ENCODE measurements around the gene PUS1.
A peak's percentile ranks its signal among the peaks of the same experiment; 100 is the strongest.
"Not testable (repeated sequence)": the region's sequence is repeated elsewhere in the genome, so short reads cannot be mapped to it uniquely, and the experiment has no call there.

Gene PUS1

DNA sequence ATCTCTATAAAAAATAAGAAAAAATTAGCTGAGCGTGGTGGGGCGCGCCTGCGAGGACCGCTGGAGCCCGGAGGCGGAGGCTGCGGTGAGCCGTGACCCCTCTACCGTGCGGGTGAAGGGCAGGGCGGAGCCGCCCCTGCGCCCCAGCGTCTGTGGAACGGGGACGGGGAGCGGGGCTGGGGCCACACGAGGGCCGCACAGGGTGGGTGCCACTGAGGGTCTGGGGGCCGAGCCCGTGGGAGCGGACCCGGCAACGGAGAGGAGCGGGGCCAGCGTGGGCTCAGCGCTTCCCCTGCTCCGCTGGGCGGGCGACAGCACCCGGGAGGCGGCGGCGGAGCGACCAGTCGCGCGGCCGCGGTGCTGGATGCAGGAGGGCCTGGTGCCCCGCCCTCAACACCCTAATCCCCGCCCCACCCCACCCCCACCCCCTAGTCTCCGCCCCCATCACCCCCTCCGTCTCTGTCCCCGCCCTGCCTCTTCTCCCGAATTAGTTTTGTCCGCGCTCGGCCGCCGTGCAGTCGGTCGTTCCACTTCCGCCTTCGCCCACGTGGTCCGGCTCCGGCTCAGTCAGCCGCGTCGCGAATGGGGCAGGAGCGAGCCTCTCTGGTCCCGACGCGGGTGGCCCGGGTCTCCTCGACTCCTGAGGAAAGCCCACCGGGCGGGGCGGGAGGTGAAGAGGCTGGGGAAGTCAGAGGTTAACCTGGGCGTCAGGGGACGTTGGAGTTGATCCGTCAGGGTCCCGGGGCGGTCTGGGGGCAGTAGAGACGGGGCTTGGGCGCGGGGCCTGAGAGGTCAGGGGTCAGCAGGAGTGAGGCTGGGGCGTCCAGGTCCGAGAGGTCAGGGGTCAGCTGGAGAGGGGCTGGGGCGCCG is at the start of gene PUS1:
Gene PUS1, plus strand, starts transcription at position 566 of the 870 bp plus-strand sequence. CDS start 447 bp downstream, outside the sequence.
- TF ChIP-seq, protein P1, sequence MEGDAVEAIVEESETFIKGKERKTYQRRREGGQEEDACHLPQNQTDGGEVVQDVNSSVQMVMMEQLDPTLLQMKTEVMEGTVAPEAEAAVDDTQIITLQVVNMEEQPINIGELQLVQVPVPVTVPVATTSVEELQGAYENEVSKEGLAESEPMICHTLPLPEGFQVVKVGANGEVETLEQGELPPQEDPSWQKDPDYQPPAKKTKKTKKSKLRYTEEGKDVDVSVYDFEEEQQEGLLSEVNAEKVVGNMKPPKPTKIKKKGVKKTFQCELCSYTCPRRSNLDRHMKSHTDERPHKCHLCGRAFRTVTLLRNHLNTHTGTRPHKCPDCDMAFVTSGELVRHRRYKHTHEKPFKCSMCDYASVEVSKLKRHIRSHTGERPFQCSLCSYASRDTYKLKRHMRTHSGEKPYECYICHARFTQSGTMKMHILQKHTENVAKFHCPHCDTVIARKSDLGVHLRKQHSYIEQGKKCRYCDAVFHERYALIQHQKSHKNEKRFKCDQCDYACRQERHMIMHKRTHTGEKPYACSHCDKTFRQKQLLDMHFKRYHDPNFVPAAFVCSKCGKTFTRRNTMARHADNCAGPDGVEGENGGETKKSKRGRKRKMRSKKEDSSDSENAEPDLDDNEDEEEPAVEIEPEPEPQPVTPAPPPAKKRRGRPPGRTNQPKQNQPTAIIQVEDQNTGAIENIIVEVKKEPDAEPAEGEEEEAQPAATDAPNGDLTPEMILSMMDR (IDR thresholded peaks at IDR 0.05), result no peak
- no peaks in the 10 kb centered on the region for H3K36me3 ChIP-seq (ENCODE audit: control insufficient read depth, insufficient read depth, low read length)
- H3K4me1 ChIP-seq, result no peaks in the 10 kb centered on the region
- peak within 1 kb of the TSS; percentile 84 for H3K9ac ChIP-seq
- peak within 1 kb of the TSS; percentile 95 for H2AFZ ChIP-seq
- peak within 1 kb of the TSS; percentile 36 for H3K27ac ChIP-seq
- H3K27me3 ChIP-seq (ENCODE audit: control insufficient read depth, insufficient read depth, low read length), result no peaks in the 10 kb centered on the region
- peaks cover 2% of the 10 kb centered on the region for H3K79me2 ChIP-seq
- H3K4me2 ChIP-seq (ENCODE audit: low read length), result peak within 1 kb of the TSS; percentile 74
- H3K9me3 ChIP-seq (ENCODE audit: control insufficient read depth, low read length), result no peaks in the 10 kb centered on the region
- peak within 1 kb of the TSS; percentile 80 for H3K4me3 ChIP-seq (ENCODE audit: low read depth, low read length)

DNA sequence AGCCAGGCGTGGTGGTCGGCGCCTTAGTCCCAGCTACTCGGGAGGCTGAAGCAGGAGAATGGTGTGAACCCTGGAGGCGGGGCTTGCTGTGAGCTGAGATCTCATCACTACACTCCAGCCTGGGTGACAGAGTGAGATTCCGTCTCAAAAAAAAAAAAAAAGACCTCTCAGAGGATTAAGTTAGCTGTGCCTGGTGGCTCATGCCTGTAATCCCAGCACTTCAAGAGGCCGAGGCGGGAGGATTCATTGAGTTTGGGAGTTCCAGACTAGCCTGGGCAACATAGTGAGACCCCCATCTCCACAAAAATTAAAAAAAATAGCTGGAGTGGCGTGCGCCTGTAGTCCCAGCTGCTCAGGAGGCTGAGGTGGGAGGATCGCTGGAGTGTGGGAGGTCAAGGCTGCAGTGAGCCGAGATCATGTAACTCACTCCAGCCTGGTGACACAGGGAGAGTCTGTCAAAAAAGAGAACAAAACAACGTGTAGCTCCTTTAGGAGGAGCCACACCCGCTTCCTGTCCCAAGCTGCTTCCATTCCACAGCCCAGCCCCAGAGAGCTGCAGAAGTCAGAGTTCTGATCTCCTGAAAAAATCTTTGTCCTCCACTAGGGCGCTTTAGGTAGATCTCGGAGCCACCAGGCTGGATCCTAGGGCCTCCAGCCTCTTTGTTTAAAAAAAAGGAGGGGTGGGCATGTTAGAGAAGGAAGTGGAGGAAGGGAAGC is 46.1 kb upstream of the PUS1 start:
- no peaks in the 10 kb centered on the region for H3K4me1 ChIP-seq
- H3K9me3 ChIP-seq (ENCODE audit: control insufficient read depth, low read length), result no peaks in the 10 kb centered on the region
- H3K27ac ChIP-seq, result no peak overlapping the region
- H3K4me3 ChIP-seq (ENCODE audit: low read depth, low read length), result no peak overlapping the region
- H3K27me3 ChIP-seq (ENCODE audit: control insufficient read depth, insufficient read depth, low read length), result no peaks in the 10 kb centered on the region
- TF ChIP-seq, protein P1 (IDR thresholded peaks at IDR 0.05), result no peak
- H3K9ac ChIP-seq, result no peak overlapping the region
- no peaks in the 10 kb centered on the region for H3K36me3 ChIP-seq (ENCODE audit: control insufficient read depth, insufficient read depth, low read length)
- no peaks in the 10 kb centered on the region for H3K79me2 ChIP-seq
- H3K4me2 ChIP-seq (ENCODE audit: low read length), result no peak overlapping the region
- no peak overlapping the region for H2AFZ ChIP-seq

DNA sequence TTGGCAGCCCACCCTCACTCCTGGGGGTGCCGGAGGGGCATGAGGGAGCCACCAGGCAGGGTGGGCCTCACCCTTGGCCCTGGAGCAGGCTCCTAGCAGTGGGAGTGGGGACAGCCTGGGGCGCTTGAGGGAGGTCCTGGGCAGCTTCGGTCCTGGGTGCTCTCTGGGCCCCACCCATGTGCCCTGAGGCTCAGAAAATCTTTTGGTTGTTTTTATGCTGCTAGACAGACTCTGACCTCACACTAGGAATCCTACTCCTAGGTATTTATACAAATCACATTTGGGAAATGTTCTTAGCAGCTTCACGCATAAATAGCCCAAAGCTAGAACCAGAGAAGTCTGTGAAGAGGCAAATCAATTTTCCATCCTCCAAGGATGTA is 45.6 kb upstream of the PUS1 start:
- Histone ChIP-seq H3K4me2 (ENCODE audit: low read length) (no peak overlapping the region), H3K27me3 (ENCODE audit: control insufficient read depth, insufficient read depth, low read length) (no peaks in the 10 kb centered on the region), H3K4me1 (no peaks in the 10 kb centered on the region), H2AFZ (no peak overlapping the region), H3K36me3 (ENCODE audit: control insufficient read depth, insufficient read depth, low read length) (no peaks in the 10 kb centered on the region), H3K4me3 (ENCODE audit: low read depth, low read length) (no peak overlapping the region), H3K27ac (no peak overlapping the region), H3K9me3 (ENCODE audit: control insufficient read depth, low read length) (no peaks in the 10 kb centered on the region), H3K79me2 (no peaks in the 10 kb centered on the region), H3K9ac (no peak overlapping the region)
- TF ChIP-seq, protein P1 (IDR thresholded peaks at IDR 0.05), result no peak

DNA sequence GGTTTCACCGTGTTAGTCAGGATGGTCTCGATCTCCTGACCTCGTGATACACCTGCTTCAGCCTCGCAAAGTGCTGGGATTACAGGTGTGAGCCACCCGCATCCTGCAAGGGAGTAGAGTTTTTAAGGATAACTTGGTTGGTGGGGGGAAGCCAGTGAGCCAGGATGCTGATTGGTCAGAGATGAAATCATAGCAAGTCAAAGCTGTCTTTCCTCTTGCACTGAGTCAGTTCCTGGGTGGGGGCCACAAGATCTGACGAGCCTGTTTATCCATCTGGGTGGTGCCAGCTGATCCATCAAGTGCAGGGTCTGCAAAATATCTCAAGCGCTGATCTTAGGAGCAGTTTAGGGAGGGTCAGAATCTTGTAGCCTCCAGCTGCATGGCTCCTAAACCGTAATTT is 44.0 kb upstream of the PUS1 start:
- not testable (repeated sequence) for H3K4me1 ChIP-seq; H3K27me3 ChIP-seq (ENCODE audit: control insufficient read depth, insufficient read depth, low read length); H3K4me3 ChIP-seq (ENCODE audit: low read depth, low read length)

DNA sequence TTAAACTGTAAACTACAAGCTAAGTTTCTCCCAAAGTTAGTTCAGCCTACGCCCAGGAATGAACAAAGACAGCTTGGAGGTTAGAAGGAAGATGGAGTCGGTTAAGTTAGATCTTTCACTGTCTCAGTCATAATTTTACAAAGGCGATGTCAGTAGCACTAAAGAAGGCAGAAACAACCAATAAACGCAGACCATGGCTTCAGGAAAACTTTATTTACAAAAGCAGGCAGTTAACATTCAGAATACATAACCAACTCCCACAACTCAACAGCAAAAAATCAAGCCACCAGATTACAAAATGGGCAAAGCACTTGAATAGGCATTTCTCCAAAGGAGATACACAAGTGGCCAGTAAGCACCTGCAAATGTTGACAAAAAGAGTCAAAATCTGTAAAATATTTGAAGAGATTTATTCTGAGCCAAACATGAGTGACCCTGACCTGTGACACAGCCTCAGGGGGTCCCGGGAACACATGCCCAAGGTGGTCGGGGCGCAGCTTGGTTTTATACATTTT is 43.5 kb upstream of the PUS1 start:
- TF ChIP-seq, protein P1 (IDR thresholded peaks at IDR 0.05), result no peak
- H3K36me3 ChIP-seq (ENCODE audit: control insufficient read depth, insufficient read depth, low read length), result no peaks in the 10 kb centered on the region
- no peak overlapping the region for H3K27ac ChIP-seq
- no peaks in the 10 kb centered on the region for H3K27me3 ChIP-seq (ENCODE audit: control insufficient read depth, insufficient read depth, low read length)
- peaks cover 2% of the 10 kb centered on the region for H3K4me1 ChIP-seq
- H3K9me3 ChIP-seq (ENCODE audit: control insufficient read depth, low read length), result no peaks in the 10 kb centered on the region
- no peak overlapping the region for H2AFZ ChIP-seq
- H3K4me2 ChIP-seq (ENCODE audit: low read length), result no peak overlapping the region
- H3K4me3 ChIP-seq (ENCODE audit: low read depth, low read length), result no peak overlapping the region
- H3K79me2 ChIP-seq, result no peaks in the 10 kb centered on the region
- no peak overlapping the region for H3K9ac ChIP-seq

More for the DNA sequence above, 44.0 kb upstream of the PUS1 start:
- H3K9me3 ChIP-seq (ENCODE audit: control insufficient read depth, low read length); H3K9ac ChIP-seq; H3K79me2 ChIP-seq; H3K27ac ChIP-seq; H3K4me2 ChIP-seq (ENCODE audit: low read length); H3K36me3 ChIP-seq (ENCODE audit: control insufficient read depth, insufficient read depth, low read length); H2AFZ ChIP-seq: not testable (repeated sequence)

DNA sequence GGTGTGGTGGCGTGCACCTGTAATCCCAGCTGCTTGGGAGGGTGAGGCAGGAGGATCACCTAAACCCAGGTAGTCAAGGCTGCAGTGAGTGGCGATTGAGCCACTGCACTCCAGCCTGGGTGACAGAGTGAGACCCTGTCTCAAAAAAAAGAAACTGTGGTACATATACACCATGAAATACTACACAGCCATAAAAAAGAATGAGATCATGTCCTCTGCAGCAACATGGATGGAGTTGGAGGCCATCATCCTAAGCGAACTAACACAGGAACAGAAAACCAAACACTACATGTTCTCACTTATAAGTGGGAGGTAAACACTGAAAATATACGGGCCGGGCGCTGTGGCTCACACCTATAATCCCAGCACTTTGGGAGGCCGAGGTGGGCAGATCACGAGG is 37.4 kb upstream of the PUS1 start:
- H3K79me2 ChIP-seq; H3K4me3 ChIP-seq (ENCODE audit: low read depth, low read length); H3K27me3 ChIP-seq (ENCODE audit: control insufficient read depth, insufficient read depth, low read length): not testable (repeated sequence)

More for the DNA sequence above, 37.4 kb upstream of the PUS1 start:
- H3K9ac ChIP-seq; H3K27ac ChIP-seq; H3K4me2 ChIP-seq (ENCODE audit: low read length); H3K9me3 ChIP-seq (ENCODE audit: control insufficient read depth, low read length); H2AFZ ChIP-seq; H3K4me1 ChIP-seq; H3K36me3 ChIP-seq (ENCODE audit: control insufficient read depth, insufficient read depth, low read length): not testable (repeated sequence)
